Ovary (tissue), 9 donors: ENCODE measurements around the gene CAMTA1. TPM values are rescaled to one million over a fixed set of nuclear protein-coding genes. Genes with fewer than 3 reads are reported as not detected.

Source experiments
- DNase-seq, 5 donors: peaks; one replicate each; pipeline ENCODE4 v3.0.0-alpha.2; 2019 to 2020
- H3K27ac ChIP-seq, 2 donors: fragments of 200-600 bp; one replicate each; pipeline versions ENCODE4 v1.5.1 to v1.8.0; 2019 to 2022
- H3K27me3 ChIP-seq: fragments of 200-600 bp; one replicate; pipeline ENCODE4 v1.8.0; 2022
- H3K36me3 ChIP-seq: fragments of 200-600 bp; sonication (generic); one replicate; pipeline ENCODE4 v1.5.1; 2019
- H3K4me1 ChIP-seq: one replicate; pipeline ENCODE4 v1.8.1; 2013; ENCODE audit warnings: mild to moderate bottlenecking, moderate library complexity; ENCODE audit not compliant: insufficient read depth
- H3K4me3 ChIP-seq: fragments of 200-600 bp; sonication (generic); one replicate; pipeline ENCODE4 v1.5.1; 2017
- H3K9me3 ChIP-seq, 2 donors: fragments of 200-600 bp in 1 of 2; sonication (generic) in 1 of 2; one replicate each; pipeline versions ENCODE4 v1.5.1 to v1.8.1; 2013 to 2019; ENCODE audit warnings: mild to moderate bottlenecking in 1 of 2, moderate library complexity in 1 of 2
- CTCF ChIP-seq, 3 donors: fragments of 450-650 bp in 2 of 3; fragments of 200-600 bp in 1 of 3; IDR thresholded peaks; one replicate each; pipeline versions ENCODE4 v1.5.1 to v1.8.0; 2016 to 2022; ENCODE audit warnings: antibody characterized with exemption in 3 of 3, mild to moderate bottlenecking in 1 of 3
- EP300 ChIP-seq: sonication (generic); formaldehyde crosslinking; IDR thresholded peaks from one replicate; pipeline ENCODE4 v1.6.1; 2017; ENCODE audit warnings: antibody characterized with exemption
- POLR2A ChIP-seq: fragments of 450-650 bp; IDR thresholded peaks from one replicate; pipeline ENCODE4 v1.6.1; 2017; ENCODE audit warnings: antibody characterized with exemption, mild to moderate bottlenecking, moderate library complexity
- WGBS, 3 donors: extraction: QIAGEN DNeasy Blood & Tissue Kit in 1 of 3; methylation state at CpG; one replicate each; pipeline versions ENCODE4 v1.1.5 to v1.1.7; 2013 to 2017; 5-methylcytosine and 5-hydroxymethylcytosine counted together
- intact Hi-C, 4 donors: fragments of 100-400 bp; cut with DNase I; formaldehyde crosslinking; loops; one replicate each; pipeline versions ENCODE4 v1.11.0 to v1.15.1; 2022 to 2023
- polyA plus RNA-seq, 2 donors: library from polyadenylated mRNA; stranded (reverse); fragments of 200-250 nt in 1 of 2; fragments of 350-450 nt in 1 of 2; fragmentation: Illumina TruSeq in 1 of 2; extraction: RNeasy Lipid Tissue Mini Kit (QIAGEN cat#74804) in 1 of 2; gene quantifications; one replicate each; pipeline ENCODE4 v1.2.3, GENCODE V29; 2013 to 2014
- total RNA-seq, 7 donors: library from RNA; depleted of rRNA in 2 of 7; stranded (reverse); fragments of >200 nt in 2 of 7; fragmentation: NEBNext Ultra II Directional in 3 of 7; extraction: Animal tissue kit (Norgen Biotek cat#: 25700) in 3 of 7; gene quantifications; one replicate each; pipeline versions ENCODE4 v1.1.0 to v1.2.4, GENCODE V29; 2016 to 2023
- donor health status: DM: no; HTN: no; CAD: no; lungs with moderate emphysema.
- donor health status: DM: no; HTN: no; CAD: no.
- donor health status: Bipolar disorder and iron deficiency.
- donor health status: DM: yes; HTN: yes; CAD: no.
- donor health status: DM: no; HTN: no; CAD: no.
- donor health status: DM: yes; HTN: yes; CAD: no.

The CAMTA1 gene
- total and polyA plus RNA-seq, 9 donors = 51.1 to 150 (median 67.4) TPM

GRCh38 chr1:7105269-7105668 is 320.0 kb downstream of the CAMTA1 start:
- no peaks in the 10 kb centered on the region for H3K4me1 ChIP-seq
- no peaks in the 10 kb centered on the region for H3K36me3 ChIP-seq
- H3K27ac ChIP-seq = no peak overlapping the region
- intact Hi-C loops = no loop called here
- TF ChIP-seq EP300 = no peak
- TF ChIP-seq POLR2A = no peak
- TF ChIP-seq CTCF (IDR thresholded peaks at IDR 0.05) = no peak
- no peak overlapping the region for H3K4me3 ChIP-seq
- WGBS, 3 donors = 66 to 71% (median 68%) methylated on average over 7 of the region's 7 CpGs
- H3K27me3 ChIP-seq = no peaks in the 10 kb centered on the region
- DNase-seq = no peak
- H3K9me3 ChIP-seq = no peaks in the 10 kb centered on the region

DNA sequence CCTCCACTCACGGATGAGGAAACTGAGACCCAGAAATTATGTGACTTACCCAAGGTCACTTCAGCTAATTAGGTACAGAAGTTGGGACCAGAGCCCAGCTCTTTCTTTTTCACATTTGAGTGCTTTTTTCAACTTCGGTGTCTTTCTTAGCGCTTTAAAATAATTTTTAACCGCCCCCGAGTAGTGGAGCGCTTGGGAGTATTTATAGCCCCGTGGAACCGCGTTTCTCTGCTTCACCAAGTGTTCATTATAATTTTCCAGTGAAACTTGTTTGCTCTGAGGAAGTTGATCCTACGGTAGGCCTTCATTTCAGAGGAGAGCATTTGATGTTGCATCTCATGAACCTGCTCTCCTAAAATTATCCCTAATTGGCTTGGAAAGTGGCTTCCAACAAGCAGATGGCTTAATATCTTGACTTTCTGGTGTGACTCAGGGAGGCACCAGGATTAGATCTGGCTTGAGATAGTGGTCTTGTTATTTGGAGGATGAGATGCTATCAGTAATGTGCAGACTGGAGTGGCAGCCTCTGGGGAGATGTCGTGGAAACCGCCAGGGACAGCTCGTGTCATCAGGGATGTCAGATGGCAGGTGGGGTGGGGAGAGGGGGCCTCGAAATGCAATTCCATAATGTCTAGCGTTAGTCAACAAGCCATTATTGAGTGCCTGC is 321.3 kb downstream of the CAMTA1 start:
- TF ChIP-seq EP300 = no peak
- no peak for TF ChIP-seq CTCF (IDR thresholded peaks at IDR 0.05)
- TF ChIP-seq POLR2A = no peak
- no peak overlapping the region for H3K27ac ChIP-seq
- no peaks in the 10 kb centered on the region for H3K9me3 ChIP-seq
- H3K4me1 ChIP-seq = no peaks in the 10 kb centered on the region
- no peaks in the 10 kb centered on the region for H3K36me3 ChIP-seq
- DNase-seq = no peak
- no peaks in the 10 kb centered on the region for H3K27me3 ChIP-seq
- 76 to 78% (median 76%) methylated on average over 15 of the region's 15 CpGs for WGBS, 3 donors
- intact Hi-C loops = no loop called here
- H3K4me3 ChIP-seq = no peak overlapping the region

GRCh38 chr1:7107109-7107830 is 322.0 kb downstream of the CAMTA1 start:
- DNase-seq = no peak
- Histone ChIP-seq H3K27me3 (no peaks in the 10 kb centered on the region), H3K4me1 (no peaks in the 10 kb centered on the region), H3K9me3 (no peaks in the 10 kb centered on the region), H3K36me3 (no peaks in the 10 kb centered on the region), H3K4me3 (no peak overlapping the region), H3K27ac (no peak overlapping the region)
- intact Hi-C loops = no loop called here
- WGBS, 3 donors = 52 to 65% (median 59%) methylated on average over 17 of the region's 17 CpGs
- no peak for TF ChIP-seq CTCF (IDR thresholded peaks at IDR 0.05)

- Histone ChIP-seq H3K4me3 (no peak overlapping the region), H3K9me3 (no peaks in the 10 kb centered on the region), H3K27ac (no peak overlapping the region), H3K27me3 (no peaks in the 10 kb centered on the region), H3K36me3 (no peaks in the 10 kb centered on the region), H3K4me1 (no peaks in the 10 kb centered on the region)
- TF ChIP-seq EP300 (no peak), POLR2A (no peak), CTCF (IDR thresholded peaks at IDR 0.05) (no peak)
- DNase-seq = no peak
- intact Hi-C loops = no loop called here
- WGBS, 3 donors = 90 to 97% (median 94%) methylated on average over 8 of the region's 8 CpGs
Measured at GRCh38 chr1:7108251-7108650, 323.0 kb downstream of the CAMTA1 start.
